Measurements from ENCODE around the gene CT45A9. TPM values are rescaled to one million over a fixed set of nuclear protein-coding genes. Genes with fewer than 3 reads are reported as not detected.
"Not testable (repeated sequence)": the region's sequence is repeated elsewhere in the genome, so short reads cannot be mapped to it uniquely, and the experiment has no call there.

The CT45A9 gene, protein sequence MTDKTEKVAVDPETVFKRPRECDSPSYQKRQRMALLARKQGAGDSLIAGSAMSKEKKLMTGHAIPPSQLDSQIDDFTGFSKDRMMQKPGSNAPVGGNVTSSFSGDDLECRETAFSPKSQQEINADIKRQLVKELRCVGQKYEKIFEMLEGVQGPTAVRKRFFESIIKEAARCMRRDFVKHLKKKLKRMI
- not detected for total RNA-seq
- long read RNA-seq = 0 reads

DNA sequence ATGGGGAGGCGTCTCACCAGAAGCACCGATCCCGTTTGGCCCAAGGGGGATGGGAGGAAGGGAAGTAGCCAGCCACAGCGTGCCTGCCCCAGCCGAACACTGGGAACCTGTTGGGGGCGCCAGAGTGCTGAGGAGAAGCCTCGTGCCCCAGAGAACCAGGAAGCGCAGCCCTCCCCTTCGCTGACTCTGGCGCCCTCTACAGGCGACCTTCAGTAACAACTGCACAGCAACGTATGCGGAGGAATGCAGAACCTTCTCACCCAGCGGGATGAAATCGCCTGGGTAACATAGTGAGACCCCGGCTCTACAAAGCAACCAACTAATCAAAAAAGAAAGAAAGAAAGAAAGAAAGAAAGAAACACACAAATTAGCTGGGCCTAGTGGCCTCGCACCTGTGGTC is at the start of gene CT45A9:
TSS of gene CT45A9 (minus strand) at position 101 of the 400 bp plus-strand sequence. CDS start 3,751 bp downstream, outside the sequence.
- DNase-seq; intact Hi-C loops (cut with DNase I); ATAC-seq (ENCODE audit: poor library complexity): not testable (repeated sequence)

DNA sequence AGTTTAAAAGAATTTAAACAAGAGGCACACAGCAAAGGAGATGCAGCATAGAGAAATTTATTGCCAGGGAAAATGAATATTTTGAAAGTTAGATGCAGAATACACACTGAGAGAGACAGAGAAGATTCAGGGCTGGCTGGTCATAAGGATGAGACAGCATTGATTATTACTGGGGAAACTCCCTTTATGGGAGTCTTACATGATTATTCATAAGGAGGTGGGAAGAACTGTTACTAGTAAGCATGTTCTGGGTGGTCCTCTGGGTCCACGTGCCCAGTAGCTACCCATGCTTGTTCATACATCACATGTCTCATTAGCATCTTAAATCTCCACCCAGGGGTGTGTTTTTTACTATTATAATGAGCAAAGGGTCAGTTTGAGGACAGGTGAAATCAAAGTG is 48.9 kb upstream of the CT45A9 start:
- DNase-seq; ATAC-seq (ENCODE audit: poor library complexity); intact Hi-C loops (cut with DNase I): not testable (repeated sequence)

DNA sequence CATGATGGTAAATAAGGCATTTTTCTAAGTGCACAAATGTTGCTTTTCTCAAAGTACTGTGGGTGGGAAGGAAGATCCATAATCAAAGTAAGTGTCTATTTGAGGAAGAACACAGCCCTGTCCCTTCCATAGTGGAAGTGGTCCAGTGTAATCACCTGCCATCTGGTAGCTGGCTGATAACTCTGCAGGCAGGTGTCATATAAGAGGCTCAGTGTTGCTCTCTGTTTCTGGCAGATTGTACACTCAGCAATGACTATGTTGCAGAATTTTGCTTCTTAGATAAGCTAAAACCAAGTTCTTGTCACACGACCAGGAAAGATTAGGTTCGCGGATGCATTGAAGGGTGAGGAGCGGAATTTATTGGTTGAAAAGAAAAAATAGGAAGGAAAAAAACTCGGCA is 42.8 kb upstream of the CT45A9 start:
- intact Hi-C loops (cut with DNase I) = no loop called here
- no peak for DNase-seq
- ATAC-seq (ENCODE audit: poor library complexity) = no peak

DNA sequence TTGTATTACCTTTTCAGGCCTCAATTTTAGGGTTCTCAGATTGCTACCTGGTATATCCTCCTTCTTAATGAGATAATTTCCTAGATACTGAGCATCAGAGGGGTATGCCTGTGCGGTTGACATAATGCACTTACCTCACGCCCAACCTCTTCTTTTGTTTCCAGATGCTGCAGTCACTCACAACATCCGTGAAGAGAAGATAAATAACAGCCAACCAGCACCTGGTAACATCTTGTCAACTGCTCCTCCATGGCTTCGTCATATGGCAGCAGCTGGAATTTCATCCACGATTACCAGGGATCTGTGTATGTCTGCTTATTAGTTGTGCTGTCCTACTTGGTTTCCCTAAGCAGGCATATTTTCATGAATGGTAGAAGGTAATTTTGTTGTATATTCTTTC is 38.6 kb upstream of the CT45A9 start:
- no peak for ATAC-seq (ENCODE audit: poor library complexity)
- no peak for DNase-seq
- intact Hi-C loops (cut with DNase I) = no loop called here

DNA sequence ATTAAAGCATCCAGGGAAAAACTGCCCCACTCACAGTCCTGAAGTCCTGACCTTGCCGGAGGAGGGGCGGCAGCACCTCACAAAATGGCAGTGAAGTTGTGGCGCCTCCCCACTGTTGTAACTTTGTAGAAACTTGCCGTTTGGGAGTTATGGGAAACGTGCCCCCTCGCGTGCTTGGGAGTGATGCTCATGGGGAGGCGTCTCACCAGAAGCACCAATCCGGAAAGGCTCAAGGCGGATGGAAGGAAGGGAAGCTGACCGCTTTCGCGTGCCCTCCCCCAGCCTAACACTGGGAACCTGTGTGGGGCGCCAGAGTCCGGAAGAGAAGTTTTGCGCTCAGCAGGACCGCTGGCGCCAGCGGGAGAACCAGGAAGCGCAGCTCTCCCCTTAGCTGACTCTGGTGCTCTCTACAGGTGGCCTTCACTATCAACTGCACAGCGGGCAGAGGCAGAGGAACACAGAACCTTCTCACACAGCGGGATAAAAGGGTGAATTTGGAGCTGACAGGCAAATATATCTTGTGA is 21.7 kb upstream of the CT45A9 start, which contains the start of the genes CT45A10 and SAGE1:
TSS of gene CT45A10 (minus strand) at position 151 of the 524 bp plus-strand sequence. CDS start 8,100 bp downstream, outside the sequence.
TSS of gene SAGE1 (plus strand) at position 423 of the 524 bp plus-strand sequence. CDS start 2,527 bp downstream, outside the sequence.
- no peak for DNase-seq

DNA sequence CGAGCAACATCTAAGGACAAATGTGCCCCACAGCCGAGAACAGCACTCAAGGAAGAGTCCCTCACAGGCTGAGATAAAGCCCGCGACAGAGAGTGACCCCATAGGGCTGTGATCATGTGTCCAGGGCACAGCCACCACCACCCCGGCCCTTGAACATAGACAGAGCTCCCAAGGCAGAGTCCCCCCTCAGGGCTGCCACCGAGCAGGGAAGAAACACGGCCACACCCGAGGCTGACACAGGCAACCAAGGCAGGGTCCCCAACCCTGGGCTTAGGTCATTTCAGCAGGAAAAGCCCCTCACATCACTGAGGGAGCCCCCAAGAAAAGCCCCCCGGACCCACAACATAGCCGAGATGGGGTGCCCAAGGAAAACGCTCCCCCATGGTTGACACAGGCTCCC is 21.2 kb upstream of the CT45A9 start:
- no peak for DNase-seq
- no peak for ATAC-seq (ENCODE audit: poor library complexity)
- intact Hi-C loops (cut with DNase I) = no loop called here

More for the DNA sequence above, 21.7 kb upstream of the CT45A9 start, which contains the start of the genes CT45A10 and SAGE1:
- no peak for ATAC-seq (ENCODE audit: poor library complexity)
- intact Hi-C loops (cut with DNase I) = no loop called here

DNA sequence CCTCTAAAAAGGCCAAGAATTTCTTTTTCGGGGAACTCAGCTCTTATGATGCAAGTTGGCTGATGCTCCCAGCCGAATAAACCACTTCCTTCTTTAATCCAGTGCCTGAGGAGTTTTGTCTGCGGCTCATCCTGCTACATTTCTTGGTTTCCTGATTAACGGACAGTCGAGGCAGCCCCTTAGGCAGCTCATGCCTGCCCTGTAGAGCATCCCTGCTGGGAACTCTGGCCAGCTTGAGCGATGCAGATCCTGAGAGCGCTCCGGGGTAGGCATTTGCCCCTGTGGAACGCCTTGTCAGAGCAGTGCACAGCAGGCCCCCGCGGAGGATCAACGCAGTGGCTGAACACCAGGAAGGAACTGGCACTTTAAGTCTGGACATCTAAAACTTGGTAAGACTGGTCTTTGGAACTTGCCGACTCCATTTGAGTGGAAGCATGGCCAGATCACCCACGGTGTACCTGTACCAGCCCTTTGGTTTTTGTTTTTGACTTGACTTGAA is 18.5 kb upstream of the CT45A9 start:
- ATAC-seq (ENCODE audit: poor library complexity) (no peak), DNase-seq (no peak)
- intact Hi-C loops (cut with DNase I) = no loop called here

DNA sequence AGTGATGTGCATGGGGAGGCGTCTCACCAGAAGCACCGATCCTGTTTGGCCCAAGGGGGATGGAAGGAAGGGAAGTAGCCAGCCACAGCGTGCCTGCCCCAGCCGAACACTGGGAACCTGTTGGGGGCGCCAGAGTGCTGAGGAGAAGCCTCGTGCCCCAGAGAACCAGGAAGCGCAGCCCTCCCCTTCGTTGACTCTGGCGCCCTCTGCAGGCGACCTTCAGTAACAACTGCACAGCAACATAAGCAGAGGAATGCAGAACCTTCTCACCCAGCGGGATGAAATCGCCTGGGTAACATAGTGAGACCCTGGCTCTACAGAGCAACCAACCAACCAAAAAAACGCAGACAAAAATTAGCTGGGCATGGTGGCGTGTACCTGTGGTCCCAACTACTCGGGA is 17.4 kb upstream of the CT45A9 start:
- intact Hi-C loops (cut with DNase I); DNase-seq; ATAC-seq (ENCODE audit: poor library complexity): not testable (repeated sequence)

DNA sequence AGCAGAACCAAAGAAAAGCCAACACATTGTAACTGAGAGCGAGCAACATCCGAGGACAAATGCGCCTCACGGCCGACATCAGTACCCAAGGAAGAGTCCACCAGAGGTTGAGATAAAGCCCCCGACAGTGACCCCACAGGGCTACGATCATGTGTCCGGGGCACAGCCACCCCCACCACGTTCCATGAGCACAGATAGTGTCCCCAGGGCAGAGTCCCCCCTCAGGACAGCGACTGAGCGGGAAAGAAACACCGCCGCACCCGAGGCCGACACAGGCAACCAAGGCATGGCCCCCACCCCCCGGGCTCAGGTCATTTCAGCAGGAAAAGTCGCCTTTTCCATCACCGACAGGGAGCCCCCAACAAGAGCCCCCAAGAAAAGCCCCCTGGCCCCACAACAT is 16.6 kb upstream of the CT45A9 start:
- DNase-seq; intact Hi-C loops (cut with DNase I); ATAC-seq (ENCODE audit: poor library complexity): not testable (repeated sequence)

DNA sequence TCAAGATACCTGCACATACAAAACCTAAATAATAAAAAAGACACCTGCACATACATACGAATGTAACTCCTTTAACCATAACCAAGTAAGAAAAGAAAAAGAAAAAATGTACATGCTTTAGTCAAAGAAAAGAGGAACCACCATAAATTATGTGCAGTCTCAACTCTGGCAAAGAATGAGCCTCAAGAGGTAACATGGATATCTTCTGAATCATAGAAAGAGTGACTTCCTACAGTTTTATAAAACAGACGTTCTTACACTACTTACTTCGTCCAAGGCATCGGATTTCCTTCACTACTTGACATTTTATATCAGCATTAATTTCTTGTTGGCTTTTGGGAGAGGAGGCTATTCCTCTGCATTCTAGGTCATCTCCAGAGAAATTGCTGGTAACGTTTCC is 11.1 kb upstream of the CT45A9 start:
- intact Hi-C loops (cut with DNase I); DNase-seq; ATAC-seq (ENCODE audit: poor library complexity): not testable (repeated sequence)

DNA sequence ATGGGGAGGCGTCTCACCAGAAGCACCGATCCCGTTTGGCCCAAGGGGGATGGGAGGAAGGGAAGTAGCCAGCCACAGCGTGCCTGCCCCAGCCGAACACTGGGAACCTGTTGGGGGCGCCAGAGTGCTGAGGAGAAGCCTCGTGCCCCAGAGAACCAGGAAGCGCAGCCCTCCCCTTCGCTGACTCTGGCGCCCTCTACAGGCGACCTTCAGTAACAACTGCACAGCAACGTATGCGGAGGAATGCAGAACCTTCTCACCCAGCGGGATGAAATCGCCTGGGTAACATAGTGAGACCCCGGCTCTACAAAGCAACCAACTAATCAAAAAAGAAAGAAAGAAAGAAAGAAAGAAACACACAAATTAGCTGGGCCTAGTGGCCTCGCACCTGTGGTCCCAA is 17.2 kb downstream of the CT45A9 start, which contains the start of gene CT45A8:
TSS of gene CT45A8 (minus strand) at position 101 of the 400 bp plus-strand sequence. CDS start 3,755 bp downstream, outside the sequence.
- DNase-seq; ATAC-seq (ENCODE audit: poor library complexity); intact Hi-C loops (cut with DNase I): not testable (repeated sequence)

DNA sequence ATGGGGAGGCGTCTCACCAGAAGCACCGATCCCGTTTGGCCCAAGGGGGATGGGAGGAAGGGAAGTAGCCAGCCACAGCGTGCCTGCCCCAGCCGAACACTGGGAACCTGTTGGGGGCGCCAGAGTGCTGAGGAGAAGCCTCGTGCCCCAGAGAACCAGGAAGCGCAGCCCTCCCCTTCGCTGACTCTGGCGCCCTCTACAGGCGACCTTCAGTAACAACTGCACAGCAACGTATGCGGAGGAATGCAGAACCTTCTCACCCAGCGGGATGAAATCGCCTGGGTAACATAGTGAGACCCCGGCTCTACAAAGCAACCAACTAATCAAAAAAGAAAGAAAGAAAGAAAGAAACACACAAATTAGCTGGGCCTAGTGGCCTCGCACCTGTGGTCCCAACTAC is 34.4 kb downstream of the CT45A9 start, which contains the start of gene CT45A7:
TSS of gene CT45A7 (minus strand) at position 101 of the 400 bp plus-strand sequence. CDS start 3,747 bp downstream, outside the sequence.
- intact Hi-C loops (cut with DNase I) = not testable (repeated sequence)

DNA sequence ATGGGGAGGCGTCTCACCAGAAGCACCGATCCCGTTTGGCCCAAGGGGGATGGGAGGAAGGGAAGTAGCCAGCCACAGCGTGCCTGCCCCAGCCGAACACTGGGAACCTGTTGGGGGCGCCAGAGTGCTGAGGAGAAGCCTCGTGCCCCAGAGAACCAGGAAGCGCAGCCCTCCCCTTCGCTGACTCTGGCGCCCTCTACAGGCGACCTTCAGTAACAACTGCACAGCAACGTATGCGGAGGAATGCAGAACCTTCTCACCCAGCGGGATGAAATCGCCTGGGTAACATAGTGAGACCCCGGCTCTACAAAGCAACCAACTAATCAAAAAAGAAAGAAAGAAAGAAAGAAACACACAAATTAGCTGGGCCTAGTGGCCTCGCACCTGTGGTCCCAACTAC is 51.7 kb downstream of the CT45A9 start, which contains the start of gene CT45A2:
TSS of gene CT45A2 (minus strand) at position 101 of the 400 bp plus-strand sequence. CDS start 3,747 bp downstream, outside the sequence.
- DNase-seq; intact Hi-C loops (cut with DNase I); ATAC-seq (ENCODE audit: poor library complexity): not testable (repeated sequence)

More for the DNA sequence above, 34.4 kb downstream of the CT45A9 start, which contains the start of gene CT45A7:
- not testable (repeated sequence) for DNase-seq; ATAC-seq (ENCODE audit: poor library complexity)

Other genes with a start within 250 kb of the CT45A9 start
- gene CT45A1, start 158.2 kb downstream of the CT45A9 start, total RNA-seq = not detected
- not detected for gene CT45A3, start 103.6 kb downstream of the CT45A9 start, total RNA-seq
- not detected for gene CT45A5, start 86.3 kb downstream of the CT45A9 start, total RNA-seq
- gene CT45A6, start 69.0 kb downstream of the CT45A9 start, total RNA-seq = not detected
- gene CT45A2, start 51.8 kb downstream of the CT45A9 start, total RNA-seq = not detected
- not detected for gene CT45A7, start 34.5 kb downstream of the CT45A9 start, total RNA-seq
- gene CT45A8, start 17.3 kb downstream of the CT45A9 start, total RNA-seq = not detected
- gene CT45A10, start 21.6 kb upstream of the CT45A9 start, total RNA-seq = not detected
- not detected for gene SAGE1, start 21.9 kb upstream of the CT45A9 start, total RNA-seq
- 22.1 TPM for gene MMGT1, start 102.2 kb upstream of the CT45A9 start, total RNA-seq
- 16.1 TPM for gene SLC9A6, start 113.6 kb upstream of the CT45A9 start, total RNA-seq